ENCODE results near the gene GP1BB.
"Not testable (repeated sequence)": the region's sequence is repeated elsewhere in the genome, so short reads cannot be mapped to it uniquely, and the experiment has no call there.

GP1BB gene

DNA sequence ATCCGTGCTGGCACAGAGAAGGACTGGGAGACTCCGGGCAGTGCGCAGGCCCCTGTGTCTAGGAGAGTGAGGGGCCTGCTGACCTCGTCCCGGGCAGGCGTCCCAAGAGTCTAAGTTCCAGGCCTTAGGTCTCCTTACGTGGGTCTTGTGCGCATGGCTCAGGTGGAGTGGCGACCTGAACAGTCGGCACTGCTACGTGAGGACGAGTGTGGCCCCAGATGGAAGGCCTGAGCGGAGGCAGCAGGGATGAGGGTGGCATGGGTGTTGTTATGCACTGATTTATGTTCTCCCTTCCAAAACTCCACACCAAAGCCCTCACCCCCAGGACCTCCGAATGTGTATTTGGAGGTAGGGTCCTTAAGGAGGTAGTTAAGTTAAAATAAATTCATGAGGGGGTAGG, 29.8 kb upstream of the GP1BB start:
- no peak overlapping the region for H3K4me3 ChIP-seq (ENCODE audit: low read depth, low read length)

DNA sequence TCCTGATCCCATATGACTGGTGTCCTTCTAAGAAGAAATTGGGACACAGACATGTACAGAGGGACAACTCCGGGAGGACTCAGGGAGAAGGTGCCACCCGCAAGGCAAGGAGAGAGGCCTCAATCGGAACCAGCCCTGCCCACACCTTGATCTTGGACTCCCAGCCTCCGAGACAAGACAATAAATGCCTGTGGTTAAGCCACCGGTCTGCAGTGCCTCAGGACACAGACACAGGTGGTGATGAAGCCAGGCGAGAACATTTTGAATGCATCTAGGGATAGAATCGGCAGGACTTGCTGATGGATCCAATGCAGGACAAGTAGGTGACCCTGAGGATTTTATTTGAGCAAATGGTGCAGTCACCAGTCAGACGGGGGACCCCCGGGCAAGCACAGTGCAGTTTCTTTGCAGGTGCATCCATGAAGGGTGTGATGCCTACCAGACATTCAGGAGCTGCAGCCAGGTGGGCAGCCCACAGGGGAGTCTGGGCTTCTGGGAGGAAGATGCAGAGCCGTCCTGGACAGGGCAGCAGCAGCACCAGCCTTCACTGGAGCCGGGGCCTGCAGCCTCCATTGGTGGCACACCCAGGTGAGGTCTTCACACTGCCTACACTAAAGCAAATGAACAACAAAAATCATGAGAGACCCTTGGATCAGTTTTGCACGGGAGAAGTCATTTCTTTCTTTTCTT, 29.2 kb upstream of the GP1BB start:
- no peak overlapping the region for H3K4me3 ChIP-seq (ENCODE audit: low read depth, low read length)

GRCh38 chr22:19694696-19695095, 28.6 kb upstream of the GP1BB start:
- H3K4me3 ChIP-seq (ENCODE audit: low read depth, low read length), result no peak overlapping the region

GRCh38 chr22:19696504-19697276, 26.6 kb upstream of the GP1BB start:
- no peak overlapping the region for H3K4me3 ChIP-seq (ENCODE audit: low read depth, low read length)

DNA sequence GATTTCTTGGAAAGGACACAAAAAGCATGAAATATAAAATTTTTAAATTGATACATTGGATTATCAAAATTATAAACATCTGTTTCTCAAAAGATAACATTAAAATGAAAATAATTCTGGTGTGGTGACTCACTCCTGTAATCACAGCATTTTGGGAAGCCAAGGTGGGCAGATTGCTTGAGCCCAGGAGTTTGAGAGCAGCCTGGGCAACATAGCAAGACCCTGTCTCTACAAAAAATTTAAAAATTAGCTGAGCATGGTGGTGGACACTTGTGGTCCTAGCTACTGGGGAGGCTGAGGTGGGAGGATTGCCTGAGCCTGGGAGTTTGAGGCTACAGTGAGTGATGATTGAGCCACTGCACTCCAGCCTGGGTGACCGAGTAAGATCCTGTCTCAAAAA, 25.5 kb upstream of the GP1BB start:
- H3K4me3 ChIP-seq (ENCODE audit: low read depth, low read length), result not testable (repeated sequence)

GRCh38 chr22:19700790-19701419, 22.4 kb upstream of the GP1BB start:
- H3K4me3 ChIP-seq (ENCODE audit: low read depth, low read length), result no peak overlapping the region

- no peak overlapping the region for H3K4me3 ChIP-seq (ENCODE audit: low read depth, low read length)
Measured at GRCh38 chr22:19701420-19702145, 21.8 kb upstream of the GP1BB start.

- H3K4me3 ChIP-seq (ENCODE audit: low read depth, low read length), result no peak overlapping the region
Measured at GRCh38 chr22:19703869-19704268, 19.5 kb upstream of the GP1BB start.

- H3K4me3 ChIP-seq (ENCODE audit: low read depth, low read length), result no peak overlapping the region
Measured at GRCh38 chr22:19704355-19705015, 18.9 kb upstream of the GP1BB start.

DNA sequence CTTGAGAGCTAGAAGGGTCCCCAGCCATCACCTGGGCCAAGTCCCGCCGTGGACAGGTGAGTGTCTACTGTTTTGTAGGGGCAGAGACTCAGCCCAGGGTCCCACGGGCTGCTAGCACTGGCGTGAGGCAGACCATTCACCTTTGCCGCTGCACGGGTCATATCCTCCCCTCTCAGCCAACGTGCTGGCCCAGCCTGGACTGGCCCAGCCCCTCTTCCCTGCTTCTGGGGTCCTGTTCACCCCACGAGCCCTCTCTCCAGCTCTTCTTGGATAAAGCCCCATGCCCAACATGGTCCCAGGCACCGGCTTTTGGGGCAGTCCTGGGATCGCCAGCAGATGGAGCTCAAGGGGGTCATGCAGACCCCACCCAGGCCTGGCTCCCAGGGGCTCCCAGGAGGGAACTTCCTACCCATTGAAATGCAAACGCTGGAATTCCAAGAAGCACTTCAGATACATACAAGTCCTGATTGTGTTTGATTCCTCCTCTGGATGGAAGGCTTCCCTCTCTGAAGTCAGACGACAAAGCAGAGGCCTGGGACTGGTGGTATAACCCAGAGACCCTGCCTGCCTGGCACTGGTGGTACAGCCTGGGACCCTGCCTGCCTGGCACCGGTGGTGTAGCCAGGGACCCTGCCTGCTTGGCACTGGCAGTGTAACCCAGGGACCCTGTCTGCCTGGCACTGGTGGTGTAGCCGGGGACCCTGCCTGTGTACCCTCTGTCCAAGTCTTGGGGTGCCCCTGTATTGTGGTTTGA, 18.0 kb upstream of the GP1BB start:
- H3K4me3 ChIP-seq (ENCODE audit: low read depth, low read length), result no peak overlapping the region

GRCh38 chr22:19706661-19707151, 16.6 kb upstream of the GP1BB start:
- no peak overlapping the region for H3K4me3 ChIP-seq (ENCODE audit: low read depth, low read length)

DNA sequence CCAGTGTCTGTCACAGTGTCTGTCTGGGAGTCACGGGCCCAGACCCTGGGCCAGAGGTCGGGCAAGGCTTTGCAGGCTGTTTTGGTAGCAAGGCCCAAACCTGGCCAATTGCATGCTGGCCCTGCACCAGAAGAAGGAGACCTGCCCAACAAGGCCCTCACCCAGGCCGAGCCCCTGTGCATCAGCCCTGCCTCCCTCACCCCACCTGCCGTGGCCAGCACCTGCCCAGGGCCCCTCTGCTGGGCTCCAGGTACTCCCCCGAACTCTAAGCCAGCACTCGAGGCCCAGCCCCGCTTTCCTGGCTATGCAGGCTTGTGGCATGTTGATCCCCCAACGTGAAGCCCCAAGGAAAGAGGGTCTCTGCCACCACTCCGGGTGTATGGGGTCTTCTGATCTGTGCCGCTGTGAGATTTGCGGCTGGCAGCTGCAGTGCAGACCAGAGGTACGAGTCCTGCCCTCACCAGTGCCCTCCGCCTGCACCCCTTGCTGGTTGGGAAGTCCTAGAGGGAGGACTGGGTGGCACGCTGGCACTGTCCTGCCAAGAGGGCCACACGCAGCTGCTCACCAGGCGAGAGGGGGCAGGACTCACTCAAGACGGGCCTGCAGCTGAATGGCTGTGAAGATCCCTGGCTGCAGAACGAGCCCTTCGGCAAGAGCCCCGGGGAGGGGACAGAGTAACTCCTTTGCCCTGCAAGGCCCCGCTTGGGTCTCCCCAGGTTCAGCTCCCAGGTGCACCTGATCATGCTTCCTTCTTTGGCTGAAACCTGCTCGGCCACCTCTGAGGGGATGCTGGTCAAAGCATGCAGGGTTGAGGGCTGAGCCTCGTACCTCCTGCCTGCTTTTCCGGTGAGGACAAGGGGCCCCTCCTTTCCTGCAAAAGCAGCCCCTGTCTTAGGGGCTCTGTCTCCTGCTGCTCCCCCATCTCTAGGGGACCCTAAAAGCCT, 15.7 kb upstream of the GP1BB start:
- no peak overlapping the region for H3K4me3 ChIP-seq (ENCODE audit: low read depth, low read length)

DNA sequence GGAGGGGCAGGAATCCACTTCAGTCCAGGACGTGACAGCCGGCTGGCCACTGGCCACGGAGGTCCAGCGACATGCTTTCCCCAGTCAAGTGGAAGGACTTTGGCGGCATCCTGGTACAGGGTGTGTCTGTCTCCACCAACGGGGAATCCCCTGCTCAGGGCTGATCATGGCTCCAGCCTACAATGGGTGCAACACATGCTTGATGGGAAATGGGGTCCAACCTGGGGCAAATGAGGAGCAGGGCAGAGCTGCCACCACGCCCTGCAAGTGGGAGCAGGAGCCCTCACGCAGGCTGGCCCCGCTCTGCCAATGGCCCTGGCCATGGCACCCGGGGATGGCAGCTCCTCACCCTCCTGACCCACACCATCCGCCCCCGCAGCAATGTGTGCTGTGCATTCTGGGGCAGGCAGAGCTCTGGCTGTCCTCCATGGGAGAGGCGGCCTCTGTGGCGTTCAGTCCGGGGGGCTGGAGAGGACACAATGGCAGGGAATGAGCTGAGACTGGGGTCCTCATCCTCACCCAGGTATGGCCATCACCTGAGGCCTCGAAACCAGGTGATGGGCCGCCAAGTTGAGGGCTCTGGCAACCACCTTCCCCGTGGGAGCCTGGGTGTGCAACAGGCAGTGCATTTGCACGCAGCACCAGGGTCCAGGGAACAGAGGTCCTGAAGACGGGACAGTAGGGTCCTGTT, 14.9 kb upstream of the GP1BB start:
- no peak overlapping the region for H3K4me3 ChIP-seq (ENCODE audit: low read depth, low read length)

GRCh38 chr22:19709063-19709769, 14.1 kb upstream of the GP1BB start:
- H3K4me3 ChIP-seq (ENCODE audit: low read depth, low read length), result no peak overlapping the region

- no peak overlapping the region for H3K4me3 ChIP-seq (ENCODE audit: low read depth, low read length)
Measured at GRCh38 chr22:19710020-19710768, 13.1 kb upstream of the GP1BB start.

GRCh38 chr22:19710769-19711106, 12.6 kb upstream of the GP1BB start:
- H3K4me3 ChIP-seq (ENCODE audit: low read depth, low read length), result no peak overlapping the region

GRCh38 chr22:19713245-19713644, 10.1 kb upstream of the GP1BB start:
- H3K4me3 ChIP-seq (ENCODE audit: low read depth, low read length), result no peak overlapping the region

All from iPS-11a (cell line).